SIG-M5 treated with dmso at 0.1 percent for 504 hours (cell line): ENCODE results near the gene NDUFB2.
A peak's percentile ranks its signal among the peaks of the same experiment; 100 is the strongest.
"Not testable (repeated sequence)": the region's sequence is repeated elsewhere in the genome, so short reads cannot be mapped to it uniquely, and the experiment has no call there.

Experiments
- DNase-seq: peaks from one replicate; lab custom pipeline; 2025; ENCODE audit not compliant: unreplicated experiment; lab: John Stamatoyannopoulos, UW

The NDUFB2 gene

GRCh38 chr7:140672382-140673062 lies 24.0 kb upstream of the NDUFB2 start, which contains the start of gene ADCK2:
TSS of gene ADCK2 (plus strand) at chr7:140672945. CDS start at chr7:140673331, 386 bp downstream.
- no peak for DNase-seq

- peak; percentile 18 for DNase-seq
These were observed 23.3 kb upstream of the NDUFB2 start for GRCh38 chr7:140673063-140673773.

- DNase-seq: no peak
These were observed 22.7 kb upstream of the NDUFB2 start for GRCh38 chr7:140673774-140674155.

GRCh38 chr7:140674356-140674800 lies 22.1 kb upstream of the NDUFB2 start:
- peak; percentile 22 for DNase-seq

GRCh38 chr7:140674899-140675701 lies 21.4 kb upstream of the NDUFB2 start:
- DNase-seq: peak; percentile 30

- DNase-seq: no peak
These were observed 20.8 kb upstream of the NDUFB2 start for GRCh38 chr7:140675726-140676125.

GRCh38 chr7:140676306-140676705 lies 20.2 kb upstream of the NDUFB2 start:
- DNase-seq: peak; percentile 55

GRCh38 chr7:140676956-140677355 lies 19.6 kb upstream of the NDUFB2 start:
- not testable (repeated sequence) for DNase-seq

GRCh38 chr7:140677496-140677895 lies 19.0 kb upstream of the NDUFB2 start:
- DNase-seq: no peak

GRCh38 chr7:140678081-140678815 lies 18.3 kb upstream of the NDUFB2 start:
- DNase-seq: no peak

GRCh38 chr7:140678816-140679130 lies 17.7 kb upstream of the NDUFB2 start:
- no peak for DNase-seq

- DNase-seq: no peak
These were observed 17.3 kb upstream of the NDUFB2 start for GRCh38 chr7:140679186-140679585.

GRCh38 chr7:140680886-140681285 lies 15.6 kb upstream of the NDUFB2 start:
- no peak for DNase-seq

- no peak for DNase-seq
These were observed 14.7 kb upstream of the NDUFB2 start for GRCh38 chr7:140681766-140682165.

GRCh38 chr7:140683657-140684056 lies 12.9 kb upstream of the NDUFB2 start:
- no peak for DNase-seq

- DNase-seq: no peak
These were observed 12.2 kb upstream of the NDUFB2 start for GRCh38 chr7:140684066-140684950.

- no peak for DNase-seq
These were observed 11.0 kb upstream of the NDUFB2 start for GRCh38 chr7:140685407-140686087.

- DNase-seq: no peak
These were observed 9.6 kb upstream of the NDUFB2 start for GRCh38 chr7:140686921-140687320.

GRCh38 chr7:140688341-140688740 lies 8.2 kb upstream of the NDUFB2 start:
- no peak for DNase-seq
